ENCODE results near the gene GOLGA3.
"Not testable (repeated sequence)": the region's sequence is repeated elsewhere in the genome, so short reads cannot be mapped to it uniquely, and the experiment has no call there.

Gene GOLGA3

DNA sequence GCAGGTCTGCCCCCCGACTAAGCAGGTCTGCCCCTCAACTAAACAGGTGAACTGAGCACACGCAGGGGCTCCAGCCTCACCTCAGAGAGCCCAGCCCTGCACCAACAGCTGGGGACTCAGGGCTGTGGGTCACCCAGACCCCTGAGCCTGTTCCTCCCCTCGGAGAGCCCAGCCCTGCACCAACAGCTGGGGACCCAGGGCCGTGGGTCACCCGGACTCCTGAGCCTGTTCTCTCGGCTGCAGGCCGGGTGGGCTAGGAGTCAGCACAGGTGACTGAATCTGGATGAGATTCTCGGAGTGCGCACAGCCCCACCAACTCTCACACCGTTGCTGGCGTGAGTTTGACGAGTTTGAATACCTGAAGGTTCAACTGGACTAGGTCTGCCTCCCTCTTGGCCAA, 46.7 kb downstream of the GOLGA3 start:
- no peak for DNase-seq (ENCODE audit: low read depth in 2 of 3, low spot score in 1 of 3)

DNA sequence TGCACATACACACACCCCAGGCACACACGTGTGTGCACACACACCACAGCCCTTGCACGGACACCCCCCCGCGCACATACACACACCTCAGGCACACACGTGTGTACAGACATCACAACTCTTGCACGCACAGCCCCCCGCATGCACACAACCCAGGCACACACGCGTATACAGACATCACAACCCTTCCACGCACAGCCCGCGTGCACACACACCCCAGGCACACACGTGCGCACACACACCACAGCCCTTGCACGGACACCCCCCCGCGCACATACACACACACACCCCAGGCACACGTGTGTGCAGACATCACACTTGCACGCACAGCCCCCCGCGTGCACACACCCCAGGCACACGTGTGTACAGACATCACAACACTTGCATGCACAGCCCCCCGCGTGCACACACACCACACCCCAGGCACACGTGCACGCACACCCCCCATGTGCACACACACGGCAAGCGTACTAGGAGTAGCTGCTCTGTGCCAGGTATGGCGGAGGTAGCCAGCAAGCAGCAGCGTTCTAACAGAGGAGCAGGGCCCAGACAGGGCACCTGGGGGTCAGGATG, 48.8 kb downstream of the GOLGA3 start:
- DNase-seq (ENCODE audit: low read depth in 2 of 3, low spot score in 1 of 3), result no peak

DNA sequence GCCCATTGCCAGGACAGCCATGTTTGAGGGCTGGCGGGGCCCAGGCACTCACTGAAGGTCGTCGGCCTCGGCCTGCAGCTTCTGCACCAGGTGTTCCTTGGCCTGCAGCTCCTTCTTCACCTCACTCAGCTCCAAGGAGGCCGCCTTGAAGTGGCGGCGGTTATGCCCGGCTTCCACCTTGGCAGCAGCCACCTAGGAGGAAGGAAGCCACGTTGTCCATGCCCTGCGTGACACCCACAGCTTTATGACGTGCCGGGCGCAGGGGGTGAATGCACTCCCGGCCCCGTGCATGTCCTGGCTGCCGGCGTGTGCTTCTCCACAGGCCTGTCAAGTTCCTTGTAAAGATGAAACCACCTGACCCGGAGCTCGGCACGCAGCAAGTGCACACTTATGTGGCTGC, 51.1 kb downstream of the GOLGA3 start:
- DNase-seq (ENCODE audit: low read depth in 2 of 3, low spot score in 1 of 3), result no peak

DNA sequence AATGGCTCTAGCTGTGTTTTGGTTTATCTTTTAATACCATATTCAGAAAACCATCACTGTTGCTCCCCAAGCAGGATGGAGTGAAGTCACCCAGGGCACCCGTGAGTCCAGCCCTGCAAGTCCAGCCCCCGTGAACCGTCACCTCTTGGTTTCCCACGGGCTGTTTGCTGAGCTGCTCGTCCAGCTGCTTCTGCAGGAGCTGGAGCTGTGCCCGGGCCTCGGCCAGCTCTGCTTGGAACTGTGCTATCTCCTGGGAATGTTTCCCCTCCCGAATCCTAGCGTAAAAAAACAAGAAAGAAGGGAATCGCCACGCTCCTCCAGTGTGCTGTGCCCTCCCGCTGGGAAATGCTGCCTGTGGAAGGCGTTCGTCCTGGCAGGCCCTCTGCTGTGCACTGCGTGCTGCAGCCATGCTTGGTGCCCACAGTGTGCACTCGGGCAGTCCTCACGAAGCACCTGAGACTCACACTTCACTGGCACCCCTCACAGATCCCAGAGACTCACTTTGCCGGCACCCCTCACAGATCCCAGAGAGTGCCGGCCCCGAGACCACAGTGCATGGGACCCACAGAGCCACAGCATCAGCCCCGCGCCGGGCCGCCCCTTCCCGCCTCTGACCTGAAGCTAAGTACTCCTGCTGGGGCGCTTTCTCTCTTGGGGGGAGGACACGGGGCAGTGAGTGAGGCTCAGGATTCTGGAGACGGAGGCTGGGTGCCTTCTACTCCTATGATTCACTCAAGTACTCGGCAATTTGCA, 51.7 kb downstream of the GOLGA3 start:
- DNase-seq (ENCODE audit: low read depth in 2 of 3, low spot score in 1 of 3), result no peak

DNA sequence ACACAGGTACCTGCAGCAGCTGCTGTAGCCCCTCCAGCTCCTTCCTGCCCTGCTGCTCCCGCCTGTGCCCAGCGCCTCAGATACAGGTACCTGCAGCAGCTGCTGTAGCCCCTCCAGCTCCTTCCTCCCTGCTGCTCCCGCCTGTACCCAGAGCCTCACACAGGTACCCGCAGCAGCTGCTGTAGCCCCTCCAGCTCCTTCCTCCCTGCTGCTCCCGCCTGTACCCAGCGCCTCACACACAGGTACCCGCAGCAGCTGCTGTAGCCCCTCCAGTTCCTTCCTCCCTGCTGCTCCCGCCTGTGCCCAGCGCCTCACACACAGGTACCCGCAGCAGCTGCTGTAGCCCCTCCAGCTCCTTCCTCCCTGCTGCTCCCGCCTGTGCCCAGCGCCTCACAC, 52.4 kb downstream of the GOLGA3 start:
- not testable (repeated sequence) for DNase-seq (ENCODE audit: low read depth in 2 of 3, low spot score in 1 of 3)

DNA sequence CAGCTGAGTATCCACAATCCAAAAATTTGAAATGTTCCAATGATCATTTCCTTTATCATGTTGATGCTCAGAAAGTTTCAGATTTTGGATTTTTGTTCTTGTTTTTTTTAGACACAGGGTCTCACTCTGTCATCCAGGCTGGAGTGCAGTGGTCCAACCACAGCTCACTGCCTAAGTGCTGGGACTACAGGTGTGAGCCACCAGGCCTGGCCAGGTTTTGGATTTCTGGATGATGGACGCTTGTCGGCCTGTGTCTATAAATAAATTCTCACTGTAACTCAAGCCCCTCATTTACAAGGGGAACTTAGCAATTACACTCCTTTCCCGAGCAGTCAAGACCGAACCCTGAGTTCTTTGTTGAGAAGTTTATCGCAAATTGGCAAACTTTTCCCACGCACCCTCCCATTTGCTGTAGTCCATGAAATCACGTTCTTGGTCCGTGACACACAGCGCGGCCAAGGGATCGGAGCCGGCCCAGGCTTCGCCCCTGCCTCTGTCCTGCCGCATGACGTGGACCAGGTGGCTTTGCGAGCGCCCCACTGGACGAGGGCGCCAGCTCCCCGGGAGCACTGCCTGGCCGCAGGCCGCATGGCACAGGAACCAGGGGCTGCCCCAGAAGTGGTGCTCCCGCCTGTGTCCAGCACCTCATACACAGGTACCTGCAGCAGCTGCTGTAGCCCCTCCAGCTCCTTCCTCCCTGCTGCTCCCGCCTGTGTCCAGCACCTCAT, 53.0 kb downstream of the GOLGA3 start:
- DNase-seq (ENCODE audit: low read depth in 2 of 3, low spot score in 1 of 3), result no peak

DNA sequence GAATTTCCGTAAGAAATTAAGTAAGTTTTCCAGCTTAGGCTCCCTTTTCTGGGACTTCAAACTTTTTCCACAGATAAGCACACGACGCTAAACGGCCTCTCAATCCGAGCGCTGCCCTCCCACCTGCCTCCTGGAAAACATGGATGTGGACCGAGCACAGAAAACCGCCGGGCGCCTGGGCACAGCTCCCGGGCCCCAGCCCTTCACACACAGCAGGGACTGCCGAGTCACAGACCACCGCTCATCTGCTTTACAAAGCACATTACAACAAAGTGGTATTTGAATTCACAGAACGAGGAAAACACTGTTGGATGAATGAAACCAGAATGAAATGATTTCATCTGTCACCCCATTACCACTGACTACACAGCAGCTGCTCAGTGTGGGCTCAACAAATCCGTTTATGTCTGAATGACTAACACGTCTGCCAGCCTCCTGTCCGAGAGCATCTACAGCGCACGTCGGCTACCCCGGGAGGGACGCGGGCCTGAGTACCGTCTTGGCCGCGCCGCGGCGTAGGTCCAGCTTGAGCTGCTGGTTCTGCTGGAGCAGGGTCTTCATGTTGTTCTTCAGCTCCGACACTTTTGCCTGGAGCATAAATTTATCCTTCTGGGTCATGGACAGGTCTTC, 53.9 kb downstream of the GOLGA3 start:
- DNase-seq (ENCODE audit: low read depth in 2 of 3, low spot score in 1 of 3), result no peak

DNA sequence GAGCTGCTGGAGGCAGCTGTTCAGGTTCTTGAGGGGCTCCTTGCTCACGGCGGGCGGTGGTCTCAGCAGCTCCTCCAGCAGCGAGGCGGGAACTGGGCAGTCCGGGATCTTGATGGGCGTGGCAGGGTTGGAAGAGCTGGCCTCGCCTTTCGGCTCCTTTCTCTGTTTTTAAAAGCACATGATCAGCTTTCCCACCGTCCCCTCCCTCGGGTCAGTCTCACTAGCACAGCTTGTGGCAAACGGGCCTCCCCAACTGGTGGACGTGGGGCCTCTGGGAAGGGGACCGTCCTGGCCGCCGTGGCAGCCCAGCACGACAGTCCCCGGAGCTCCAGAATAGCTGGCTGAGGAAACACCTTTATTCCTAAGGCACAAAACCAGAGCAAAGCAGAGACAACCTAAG, 54.5 kb downstream of the GOLGA3 start:
- DNase-seq (ENCODE audit: low read depth in 2 of 3, low spot score in 1 of 3), result no peak

DNA sequence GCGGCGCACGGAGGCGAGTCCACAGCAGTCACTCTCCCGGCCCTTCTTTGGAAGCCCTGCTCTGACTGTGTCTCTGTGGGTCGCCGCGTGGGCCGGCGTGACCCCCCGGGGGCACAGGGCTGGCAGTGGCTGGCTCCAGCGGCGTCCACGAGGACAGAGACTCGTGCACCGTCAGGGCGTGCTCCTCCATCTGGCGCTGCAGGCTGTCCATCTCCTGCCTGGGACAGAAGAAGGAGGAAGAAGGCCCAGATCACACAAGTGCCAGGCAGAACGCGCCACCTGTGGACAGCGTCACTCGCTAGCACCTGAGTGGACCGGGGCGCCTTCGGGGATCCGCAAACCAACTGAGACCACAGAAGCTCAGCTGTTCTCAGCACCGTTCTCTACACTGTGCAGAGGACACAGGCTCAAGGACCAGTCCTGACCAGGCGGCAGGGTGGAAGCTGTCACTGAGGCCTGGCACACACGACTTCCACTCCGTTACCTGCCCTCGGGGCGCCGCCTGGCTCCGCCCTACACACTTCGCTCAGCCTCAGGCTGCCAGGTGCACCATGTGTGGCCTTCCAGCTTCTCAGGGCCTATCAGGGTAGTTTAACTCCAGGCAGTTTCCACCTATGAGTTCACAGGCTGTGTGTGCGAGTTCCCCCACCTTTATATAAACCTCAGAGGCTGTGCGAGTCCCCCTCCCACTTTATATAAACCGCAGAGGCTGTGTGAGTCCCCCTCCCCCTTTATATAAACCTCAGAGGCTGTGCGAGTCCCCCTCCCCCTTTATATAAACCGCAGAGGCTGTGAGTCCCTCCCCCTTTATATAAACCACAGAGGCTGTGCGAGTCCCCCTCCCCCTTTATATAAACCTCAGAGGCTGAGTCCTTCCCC, 55.4 kb downstream of the GOLGA3 start:
- no peak for DNase-seq (ENCODE audit: low read depth in 2 of 3, low spot score in 1 of 3)

DNA sequence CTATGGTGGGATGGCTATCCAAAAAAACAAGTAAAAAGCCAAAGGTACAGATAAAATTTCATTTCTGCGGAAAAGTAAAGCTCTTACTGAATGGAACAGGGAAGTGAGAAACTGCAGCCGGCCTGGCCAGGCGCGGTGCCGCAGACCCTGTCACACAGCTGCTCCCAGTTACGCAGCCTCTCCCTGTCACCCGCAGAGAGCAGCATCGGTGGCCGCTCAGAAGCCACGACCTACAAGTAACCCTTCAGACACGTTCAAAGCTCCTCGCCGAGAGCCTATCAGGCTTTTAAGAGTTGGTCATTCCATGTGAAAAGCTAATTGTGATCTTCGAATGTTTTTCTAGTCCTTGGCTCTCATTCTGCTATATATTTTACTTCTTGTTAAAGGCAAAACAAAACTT, 56.1 kb downstream of the GOLGA3 start:
- DNase-seq (ENCODE audit: low read depth in 2 of 3, low spot score in 1 of 3), result no peak

DNA sequence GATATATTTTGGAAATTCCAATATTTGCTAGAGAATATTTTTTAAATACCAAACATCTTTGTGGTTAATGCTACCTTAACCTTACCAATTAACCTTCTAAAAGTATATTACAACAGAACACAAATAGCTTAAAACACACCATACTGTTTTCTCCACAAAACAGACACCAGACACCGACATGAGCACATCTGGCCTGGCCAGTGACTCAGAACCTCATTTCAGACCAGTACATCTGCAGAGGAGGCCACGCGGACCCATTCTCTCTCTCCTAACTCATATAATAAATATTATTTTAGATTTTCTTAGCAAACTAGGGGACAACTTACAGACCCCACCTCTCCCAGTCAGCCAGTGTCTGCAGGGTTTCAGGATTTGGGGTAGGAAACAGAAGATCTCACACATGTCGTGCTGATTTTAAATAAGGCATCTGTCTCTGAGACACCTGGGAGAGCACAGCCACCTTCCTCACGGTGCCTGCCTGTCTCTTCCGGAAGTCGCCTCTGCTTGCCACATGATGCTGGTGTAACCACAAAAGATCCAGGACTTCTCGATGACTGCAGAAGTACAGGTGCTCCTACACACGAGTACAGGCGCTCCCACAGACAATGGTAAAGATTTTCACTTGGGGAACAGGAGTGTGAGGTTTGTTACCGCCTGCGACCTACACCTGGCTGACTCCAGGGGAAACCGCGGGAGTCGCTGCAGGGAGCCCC, 57.4 kb downstream of the GOLGA3 start:
- no peak for DNase-seq (ENCODE audit: low read depth in 2 of 3, low spot score in 1 of 3)

DNA sequence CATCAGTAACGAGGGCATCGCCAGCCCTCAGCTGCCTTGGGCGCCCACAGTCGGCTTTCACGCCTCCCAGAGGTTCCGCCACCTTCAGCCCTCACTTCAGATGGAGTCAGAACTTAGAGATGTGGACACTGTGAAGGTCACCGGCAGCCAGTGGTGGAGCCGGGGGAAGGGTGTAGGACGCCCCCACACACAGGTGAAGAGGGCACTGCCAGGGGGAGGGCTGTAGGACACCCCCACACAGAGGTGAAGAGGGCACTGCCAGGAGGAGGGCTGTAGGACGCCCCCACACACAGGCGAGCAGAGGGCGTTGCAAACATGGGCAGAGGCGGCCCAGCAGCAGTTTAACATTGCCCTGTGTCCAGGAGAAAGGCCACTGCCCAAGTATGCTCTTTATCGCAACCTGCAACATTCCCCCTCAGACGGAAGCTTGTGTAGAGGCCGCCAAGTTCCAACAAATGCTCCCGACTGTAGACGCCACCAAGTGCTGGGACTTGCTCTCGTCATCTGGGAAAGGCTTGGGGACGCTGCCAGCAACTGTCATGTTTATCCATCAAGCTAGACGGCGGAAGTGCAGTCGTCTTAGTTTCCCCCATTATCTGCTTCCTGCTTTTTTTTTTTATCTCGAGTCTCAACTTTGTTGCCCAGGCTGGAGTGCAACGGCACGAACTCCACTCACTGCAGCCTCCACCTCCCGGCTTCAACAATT, 62.1 kb downstream of the GOLGA3 start:
- DNase-seq (ENCODE audit: low read depth in 2 of 3, low spot score in 1 of 3), result no peak

DNA sequence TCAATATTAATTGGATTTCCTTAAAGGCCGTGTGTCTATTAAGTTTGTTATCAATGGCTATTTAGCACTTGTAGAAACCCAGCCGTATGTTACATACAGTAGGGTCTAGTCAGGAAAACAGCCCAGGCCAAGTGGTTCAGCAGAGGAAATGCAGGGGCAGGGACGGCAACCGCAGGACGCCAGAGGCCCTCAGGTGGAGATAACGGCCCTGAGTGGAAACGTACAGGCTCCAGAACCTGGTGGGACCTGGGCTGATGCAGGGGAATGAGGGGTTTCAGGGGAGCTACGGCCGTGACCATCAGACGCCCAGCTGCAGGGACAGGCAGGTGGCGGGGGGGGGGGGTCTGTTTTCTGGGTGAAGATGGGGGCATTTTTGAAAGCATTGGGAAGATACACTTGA, 63.3 kb downstream of the GOLGA3 start:
- no peak for DNase-seq (ENCODE audit: low read depth in 2 of 3, low spot score in 1 of 3)

DNA sequence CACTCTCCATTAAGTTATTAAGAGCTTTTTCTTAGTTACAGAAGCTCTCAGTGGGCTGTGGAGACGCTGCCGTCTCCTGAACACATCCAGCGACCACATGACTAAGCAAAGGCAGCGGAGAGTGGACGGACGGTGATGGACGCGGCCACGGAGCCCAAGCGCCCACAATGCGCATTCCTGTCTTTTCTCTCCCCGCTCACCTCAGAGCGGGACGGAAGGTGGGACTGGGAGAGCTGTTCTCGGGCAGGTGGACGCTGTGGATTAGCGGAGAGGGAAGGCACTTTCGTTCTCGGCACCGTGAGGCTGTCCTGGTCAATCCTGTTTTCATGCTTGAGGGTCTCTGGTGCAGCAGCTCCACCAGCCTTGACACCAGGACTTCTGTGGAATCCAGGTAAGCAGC, 64.4 kb downstream of the GOLGA3 start:
- no peak for DNase-seq (ENCODE audit: low read depth in 2 of 3, low spot score in 1 of 3)

DNA sequence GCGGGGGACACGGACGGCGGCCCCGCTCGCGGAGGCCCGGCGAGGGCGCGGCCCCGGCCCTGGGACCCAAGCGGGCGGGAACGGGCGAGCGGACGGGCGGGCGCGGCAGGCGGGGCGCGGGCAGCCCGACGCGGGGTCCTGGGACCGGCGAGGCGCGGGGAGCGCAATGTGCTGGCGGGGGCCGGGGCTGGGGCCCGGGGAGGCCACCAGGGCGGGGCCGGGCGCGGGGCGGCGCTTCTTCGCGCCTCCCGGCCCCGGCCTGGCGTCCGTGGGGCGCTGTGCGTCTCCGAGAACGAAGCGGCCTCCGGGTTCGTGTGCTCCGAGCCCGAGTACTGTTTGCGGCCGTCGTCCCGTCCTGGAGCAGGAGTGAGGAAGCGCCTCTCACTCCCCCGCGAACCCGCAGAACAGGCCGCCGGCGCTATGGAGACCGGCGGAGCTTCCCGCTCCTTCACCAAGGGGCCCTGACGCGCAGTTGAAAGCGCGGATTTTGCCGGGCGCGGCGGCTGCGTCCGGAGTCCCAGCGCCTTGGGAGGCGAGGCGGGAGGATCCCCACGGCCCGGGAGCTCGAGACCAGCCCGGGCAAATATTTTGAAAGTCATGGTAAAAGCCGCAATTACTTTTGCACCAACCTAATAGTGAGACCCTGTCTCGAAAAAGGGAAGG, 66.6 kb downstream of the GOLGA3 start:
- peak; percentile 64 to 80 (median 68) for DNase-seq (ENCODE audit: low read depth in 2 of 3, low spot score in 1 of 3)

DNA sequence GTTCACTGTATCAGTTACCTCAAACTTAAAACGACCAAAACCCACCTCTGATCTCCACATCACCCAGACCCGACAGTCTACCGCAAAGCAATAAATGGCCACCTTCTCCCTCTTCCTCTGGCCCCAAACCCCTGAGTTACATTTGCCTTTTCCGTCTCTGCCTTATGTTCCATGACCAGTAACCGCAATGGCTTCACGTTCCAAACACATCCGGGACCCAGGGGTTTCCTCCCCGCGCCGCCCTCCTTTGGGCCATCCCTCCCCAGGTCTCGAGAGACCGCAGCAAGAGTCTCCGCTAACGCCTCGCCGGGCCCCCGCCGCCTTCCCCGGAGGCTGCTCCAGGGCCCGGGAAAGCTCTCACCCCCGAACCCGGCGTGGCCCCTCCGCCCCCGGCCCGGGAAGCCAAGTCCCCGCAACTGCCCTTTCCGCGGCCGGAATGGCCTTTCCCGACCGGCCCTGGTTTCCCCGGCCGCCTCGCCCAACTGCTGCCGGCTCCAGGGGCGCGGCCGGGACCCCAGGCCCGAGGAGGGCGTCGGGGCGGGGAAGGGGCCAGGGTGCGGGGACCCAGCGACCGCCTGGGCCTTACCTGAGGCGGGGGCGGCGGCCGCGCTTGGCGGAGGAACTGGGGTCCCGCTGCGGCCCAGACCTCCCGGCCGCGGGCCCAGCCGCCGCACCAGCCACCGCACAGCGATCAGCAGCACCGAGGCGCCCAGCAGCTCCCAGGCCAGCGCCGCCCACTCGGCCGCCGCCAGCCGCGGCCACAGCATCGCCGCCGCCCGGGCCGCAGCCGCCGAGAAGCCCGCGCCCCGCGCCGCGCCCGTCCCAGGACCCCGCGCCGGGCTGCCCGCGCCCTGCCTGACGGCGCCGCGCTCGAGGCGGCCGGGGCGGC, 67.4 kb downstream of the GOLGA3 start, which contains the start of gene ANKLE2:
ANKLE2 (minus strand) TSS at position 801 of the 889 bp plus-strand sequence; CDS start at position 767, 34 bp downstream.
- DNase-seq (ENCODE audit: low read depth in 2 of 3, low spot score in 1 of 3), result peak; percentile 63 to 73 (median 69)

DNA sequence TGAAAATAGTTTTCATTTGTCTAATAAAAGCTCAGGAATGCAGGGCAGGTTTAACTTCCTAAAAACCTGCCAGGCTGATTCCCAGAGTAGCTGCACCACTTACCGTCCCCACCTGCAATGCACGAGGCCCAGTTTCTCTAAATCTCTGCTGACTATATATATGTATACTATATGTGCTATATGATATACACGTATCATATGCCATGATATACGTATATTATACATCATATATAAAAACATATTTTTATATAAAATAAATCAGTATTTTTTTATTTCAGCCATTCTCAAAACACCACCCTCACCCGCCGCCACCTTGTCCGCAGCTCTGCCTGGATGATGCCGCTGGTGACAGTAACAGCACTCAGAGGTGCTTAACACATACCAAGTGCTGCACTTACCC, 69.3 kb downstream of the GOLGA3 start:
- DNase-seq (ENCODE audit: low read depth in 2 of 3, low spot score in 1 of 3), result no peak

DNA sequence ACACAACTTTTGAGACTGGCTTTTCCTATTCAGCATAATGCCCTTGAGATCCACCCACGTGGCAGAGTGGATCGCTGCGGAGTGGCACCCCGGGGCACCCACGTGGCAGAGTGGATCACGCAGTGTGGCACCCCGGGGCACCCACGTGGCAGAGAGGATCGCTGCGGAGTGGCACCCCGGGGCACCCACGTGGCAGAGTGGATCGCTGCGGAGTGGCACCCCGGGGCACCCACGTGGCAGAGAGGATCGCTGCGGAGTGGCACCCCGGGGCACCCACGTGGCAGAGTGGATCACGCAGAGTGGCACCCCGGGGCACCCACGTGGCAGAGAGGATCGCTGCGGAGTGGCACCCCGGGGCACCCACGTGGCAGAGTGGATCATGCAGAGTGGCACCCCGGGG, 69.8 kb downstream of the GOLGA3 start:
- not testable (repeated sequence) for DNase-seq (ENCODE audit: low read depth in 2 of 3, low spot score in 1 of 3)
